RWPE1 (cell line): ENCODE results near the gene IRF2BP1.
"Not testable (repeated sequence)": the region's sequence is repeated elsewhere in the genome, so short reads cannot be mapped to it uniquely, and the experiment has no call there.

Source experiments
- CTCF ChIA-PET: fragments of 350-600 bp; sonication (Branson Sonifier 250); formaldehyde crosslinking; extraction: SDS; loops from one replicate; lab custom pipeline; 2021; lab: Yijun Ruan, JAX
- POLR2A ChIA-PET: fragments of 400-600 bp; formaldehyde crosslinking; extraction: SDS; loops from one replicate; lab custom pipeline; 2020; ENCODE audit warnings: antibody characterized with exemption; ENCODE audit not compliant: low non-redundant PET; lab: Yijun Ruan, JAX
- DNase-seq: peaks from one replicate; pipeline ENCODE4 v3.0.0; 2012; ENCODE audit warnings: low spot score
- H3K27ac ChIP-seq: fragments of 450-650 bp; 2 replicates; pipeline ENCODE4 v1.5.1; 2017
- TF ChIP-seq, protein P1 (sequence below): fragments of 450-650 bp; conservative IDR thresholded peaks from 2 replicates; pipeline ENCODE4 v1.5.1; 2017; ENCODE audit warnings: low read depth, mild to moderate bottlenecking

The IRF2BP1 gene

DNA sequence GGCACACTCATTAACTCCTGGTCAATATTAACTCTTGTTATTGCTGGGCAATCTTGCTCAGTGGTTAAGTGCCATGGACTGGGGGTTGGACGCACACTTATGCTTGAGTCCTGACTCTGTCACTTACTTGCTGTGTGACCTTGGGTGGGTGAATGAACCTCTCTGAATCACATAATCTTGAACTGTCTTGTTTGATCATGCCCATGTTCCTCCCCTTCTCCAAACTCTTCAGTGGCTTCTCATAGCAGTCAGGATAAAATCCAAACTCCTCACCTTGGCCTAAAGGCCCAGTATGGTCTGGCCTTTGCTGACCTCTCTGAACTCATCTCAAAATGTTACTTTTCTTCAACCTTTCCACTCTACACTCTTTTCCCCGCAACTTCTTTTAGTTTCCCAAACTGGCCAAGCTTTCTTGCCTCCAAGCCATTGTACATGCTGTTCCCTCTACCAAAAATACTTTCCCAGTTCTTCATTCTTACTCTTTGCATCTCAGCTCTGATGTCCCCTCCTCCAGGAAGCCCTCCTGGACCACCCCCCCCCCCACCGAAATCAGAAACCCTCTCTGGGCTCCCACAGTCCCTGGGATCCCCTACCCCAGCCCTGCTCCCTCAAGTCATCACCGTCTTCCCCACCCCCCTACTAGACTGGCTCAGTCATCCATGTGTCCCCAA lies 14.1 kb upstream of the IRF2BP1 start:
- TF ChIP-seq, protein P1, sequence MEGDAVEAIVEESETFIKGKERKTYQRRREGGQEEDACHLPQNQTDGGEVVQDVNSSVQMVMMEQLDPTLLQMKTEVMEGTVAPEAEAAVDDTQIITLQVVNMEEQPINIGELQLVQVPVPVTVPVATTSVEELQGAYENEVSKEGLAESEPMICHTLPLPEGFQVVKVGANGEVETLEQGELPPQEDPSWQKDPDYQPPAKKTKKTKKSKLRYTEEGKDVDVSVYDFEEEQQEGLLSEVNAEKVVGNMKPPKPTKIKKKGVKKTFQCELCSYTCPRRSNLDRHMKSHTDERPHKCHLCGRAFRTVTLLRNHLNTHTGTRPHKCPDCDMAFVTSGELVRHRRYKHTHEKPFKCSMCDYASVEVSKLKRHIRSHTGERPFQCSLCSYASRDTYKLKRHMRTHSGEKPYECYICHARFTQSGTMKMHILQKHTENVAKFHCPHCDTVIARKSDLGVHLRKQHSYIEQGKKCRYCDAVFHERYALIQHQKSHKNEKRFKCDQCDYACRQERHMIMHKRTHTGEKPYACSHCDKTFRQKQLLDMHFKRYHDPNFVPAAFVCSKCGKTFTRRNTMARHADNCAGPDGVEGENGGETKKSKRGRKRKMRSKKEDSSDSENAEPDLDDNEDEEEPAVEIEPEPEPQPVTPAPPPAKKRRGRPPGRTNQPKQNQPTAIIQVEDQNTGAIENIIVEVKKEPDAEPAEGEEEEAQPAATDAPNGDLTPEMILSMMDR, result no peak
- POLR2A ChIA-PET, result no interaction called here
- no peak for DNase-seq
- no peak overlapping the region for H3K27ac ChIP-seq
- CTCF ChIA-PET, result interaction anchor here (0.6 kb wide), 1 partner anchor 10 kb away, joined by 4 read pairs; no protein-coding TSS in a partner anchor

DNA sequence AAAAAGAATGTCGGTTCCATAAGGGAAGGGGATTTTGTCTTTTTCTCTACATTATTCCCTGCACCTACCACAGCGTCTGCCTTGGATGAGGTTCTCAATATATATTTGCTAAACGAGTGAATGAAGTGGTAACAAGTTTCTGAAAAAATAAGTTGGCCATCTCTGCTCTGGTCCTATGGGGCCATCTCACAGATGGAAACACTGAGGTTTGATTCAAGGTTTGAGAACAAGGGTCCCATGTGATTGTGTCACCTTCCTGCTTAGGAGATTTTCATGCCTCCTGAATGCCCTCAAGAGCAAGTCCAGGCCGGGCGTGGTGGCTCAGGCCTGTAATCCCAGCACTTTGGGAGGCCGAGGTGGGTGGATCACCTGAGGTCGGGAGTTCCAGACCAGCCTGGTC lies 13.3 kb upstream of the IRF2BP1 start:
- POLR2A ChIA-PET, result no interaction called here
- TF ChIP-seq, protein P1, result no peak
- DNase-seq, result no peak
- CTCF ChIA-PET, result no interaction called here
- no peak overlapping the region for H3K27ac ChIP-seq

DNA sequence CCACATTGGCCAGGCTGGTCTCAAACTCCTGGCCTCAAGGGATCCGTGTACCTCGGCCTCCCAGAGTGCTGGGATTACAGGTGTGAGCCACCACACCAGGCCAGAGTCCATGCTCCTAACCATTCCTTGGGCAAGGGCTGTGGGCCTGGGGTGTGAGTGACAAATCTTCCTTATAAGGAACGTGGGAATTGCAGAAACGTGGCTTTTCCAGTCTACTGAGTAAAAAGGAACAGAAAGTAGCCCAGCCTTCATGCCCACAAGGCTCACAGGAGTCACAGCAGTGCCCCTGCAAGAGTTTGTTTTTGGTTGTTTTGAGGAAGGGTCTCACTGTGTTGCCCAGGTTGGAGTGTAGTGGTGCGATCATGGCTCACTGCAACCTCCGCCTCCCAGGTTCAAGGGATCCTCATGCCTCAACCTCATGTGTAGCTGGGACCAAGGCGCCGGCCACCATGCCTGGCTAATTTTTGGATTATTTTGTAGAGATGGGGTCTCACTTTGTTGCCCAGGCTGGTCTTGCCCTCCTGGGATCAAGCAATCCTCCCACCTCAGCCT lies 11.4 kb upstream of the IRF2BP1 start:
- ChIA-PET CTCF (interaction anchor here (0.7 kb wide), 1 partner anchor 182 kb away, joined by 4 read pairs; no protein-coding TSS in a partner anchor), POLR2A (no interaction called here)
- H3K27ac ChIP-seq, result no peak overlapping the region
- no peak for DNase-seq
- TF ChIP-seq, protein P1, result no peak

DNA sequence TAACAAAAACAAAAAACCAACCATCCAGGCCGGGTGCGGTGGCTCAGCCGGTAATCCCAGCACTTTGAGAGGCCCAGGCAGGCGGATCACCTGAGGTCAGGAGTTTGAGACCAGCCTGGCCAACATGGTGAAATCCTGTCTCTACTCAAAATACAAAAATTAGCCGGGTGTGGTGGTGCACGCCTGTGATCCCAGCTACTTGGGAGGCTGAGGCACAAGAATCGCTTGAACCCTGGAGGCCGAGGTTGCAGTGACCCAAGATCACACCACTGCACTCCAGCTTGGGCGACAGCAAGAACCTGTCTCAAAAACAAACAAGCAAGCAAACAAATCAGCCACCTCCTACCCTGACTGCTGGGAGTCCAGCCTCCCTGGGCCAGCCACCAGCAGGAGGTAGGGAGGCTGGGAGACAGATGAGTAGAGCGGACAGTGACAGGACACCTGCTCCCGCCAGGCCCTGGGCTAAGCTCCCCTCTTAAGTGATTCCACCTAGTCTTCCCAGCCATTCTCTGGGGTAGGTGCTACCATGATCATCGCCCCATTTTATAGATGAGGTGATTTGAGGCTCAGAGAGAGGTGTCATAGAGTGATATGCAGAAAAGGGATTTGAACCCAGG lies 10.2 kb upstream of the IRF2BP1 start:
- POLR2A ChIA-PET, H3K27ac ChIP-seq, DNase-seq, CTCF ChIA-PET: not testable (repeated sequence)

DNA sequence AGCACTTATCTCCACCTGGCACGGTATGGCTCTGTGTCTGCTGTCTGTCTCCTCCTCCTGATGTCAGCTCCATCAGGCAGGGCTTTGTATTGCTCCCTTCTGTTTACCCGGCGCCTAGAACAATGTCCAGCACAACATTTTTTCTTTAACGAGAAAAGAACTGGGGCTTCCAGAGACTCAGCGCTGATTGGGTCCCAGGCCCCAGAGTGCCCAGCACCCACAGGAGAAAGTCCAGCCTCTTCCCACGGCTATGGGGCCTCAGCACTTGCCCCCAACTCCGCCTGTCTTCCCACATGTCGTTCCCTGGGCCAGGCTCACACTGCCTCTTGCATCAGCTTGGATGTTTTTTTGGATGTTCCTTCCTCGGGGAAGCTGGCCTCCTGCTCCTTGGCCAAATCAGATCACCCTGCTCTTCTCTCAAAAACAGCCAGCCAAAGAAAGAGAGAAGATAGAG lies 9.6 kb upstream of the IRF2BP1 start:
- no peak for DNase-seq
- H3K27ac ChIP-seq, result peak overlapping the region; percentile 23; the same call in 1 of the 2 replicates
- ChIA-PET CTCF (interaction anchor here (0.5 to 0.7 kb wide), 2 partner anchors 65 to 134 kb away, joined by 5 to 6 read pairs; no protein-coding TSS in a partner anchor), POLR2A (no interaction called here)
- TF ChIP-seq, protein P1, result no peak

DNA sequence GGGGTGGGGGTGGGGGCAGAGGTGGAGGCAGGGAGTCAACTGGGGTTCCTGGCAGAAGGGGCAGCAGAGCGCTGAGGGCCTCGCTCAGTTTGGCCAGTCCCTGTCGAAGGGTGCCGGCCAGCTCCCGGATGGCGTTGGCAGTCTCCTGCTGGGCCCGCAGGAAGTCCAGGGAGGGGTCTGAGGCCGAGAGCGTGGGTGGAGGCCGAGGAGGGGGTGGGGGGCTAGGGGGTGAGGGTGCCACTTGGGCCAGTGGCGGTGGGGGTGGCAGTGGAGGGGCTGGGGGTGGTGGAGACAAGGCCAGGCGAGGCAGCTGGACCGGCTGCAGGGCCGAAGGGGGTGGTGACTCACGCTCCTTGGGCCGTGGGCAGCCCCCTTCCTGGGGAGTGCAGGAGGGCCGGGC lies 4.9 kb upstream of the IRF2BP1 start:
- no peak overlapping the region for H3K27ac ChIP-seq
- TF ChIP-seq, protein P1, result no peak
- DNase-seq, result no peak
- ChIA-PET CTCF (interaction anchor here (0.7 kb wide), 1 partner anchor 74 kb away, joined by 6 read pairs; no protein-coding TSS in a partner anchor), POLR2A (no interaction called here)
